HepG2 (cell line): Measurements from ENCODE around the gene RAD52. TPM values are rescaled to one million over a fixed set of nuclear protein-coding genes. Genes with fewer than 3 reads are reported as not detected.

Experiments used
- CENPT ChIP-seq: sonication (generic); formaldehyde crosslinking; IDR thresholded peaks from 2 replicates; pipeline ENCODE4 v1.8.0; 2022; ENCODE audit warnings: low read depth, mild to moderate bottlenecking, moderate library complexity, missing genetic modification reagents
- FOSL2 ChIP-seq: sonication (generic); formaldehyde crosslinking; IDR thresholded peaks from 2 replicates; pipeline ENCODE4 v1.4.0; 2020; ENCODE audit warnings: missing genetic modification reagents
- ZNF160 ChIP-seq: sonication (generic); formaldehyde crosslinking; IDR thresholded peaks from 2 replicates; pipeline ENCODE4 v1.8.0; 2022; ENCODE audit warnings: mild to moderate bottlenecking, inconsistent platforms, missing genetic modification reagents
- ZNF720 ChIP-seq: sonication (generic); formaldehyde crosslinking; IDR thresholded peaks from 2 replicates; pipeline ENCODE4 v1.4.0; 2020; ENCODE audit warnings: missing genetic modification reagents
- polyA plus RNA-seq, 8 experiments: library from polyadenylated mRNA; depleted of rRNA in 3 of 8; stranded (reverse) in 7 of 8; unstranded in 1 of 8; fragments of >200 nt; fragmentation: Illumina TruSeq in 4 of 8; extraction: Trizol in 4 of 8; gene quantifications; 2 replicates each; pipeline versions ENCODE4 v1.2.1 to v1.2.3, GENCODE V29; 2011 to 2016; ENCODE audit warnings: low read depth in 4 of 8, missing spikeins in 1 of 8, mixed read lengths in 1 of 8; ENCODE audit not compliant: insufficient read depth in 1 of 8
- total RNA-seq, 5 experiments: library from RNA; depleted of rRNA; stranded (reverse); fragments of >200 nt; fragmentation: Illumina TruSeq; extraction: Trizol; gene quantifications; 2 replicates each; pipeline ENCODE4 v1.2.3, GENCODE V29; 2016; ENCODE audit warnings: low read depth in 1 of 5
- TF ChIP-seq, protein P1 (sequence below): sonication (generic); formaldehyde crosslinking; IDR thresholded peaks from 2 replicates; pipeline ENCODE4 v1.4.0; 2020; ENCODE audit warnings: mild to moderate bottlenecking, missing genetic modification reagents
- TF ChIP-seq, protein P2 (sequence below): sonication (generic); formaldehyde crosslinking; IDR thresholded peaks from 2 replicates; pipeline ENCODE4; 2020; ENCODE audit warnings: missing genetic modification reagents, mild to moderate bottlenecking, borderline replicate concordance
- TF ChIP-seq, protein P3 (sequence below): sonication (generic); formaldehyde crosslinking; IDR thresholded peaks from 2 replicates; pipeline ENCODE4 v1.4.0; 2020; ENCODE audit warnings: missing genetic modification reagents

Gene RAD52
- total and polyA plus RNA-seq, 2 of the 13 experiments (the other 11 are each of a cell fraction or from before 2014, with no cell fraction given): 14.3 to 19.9 TPM

DNA sequence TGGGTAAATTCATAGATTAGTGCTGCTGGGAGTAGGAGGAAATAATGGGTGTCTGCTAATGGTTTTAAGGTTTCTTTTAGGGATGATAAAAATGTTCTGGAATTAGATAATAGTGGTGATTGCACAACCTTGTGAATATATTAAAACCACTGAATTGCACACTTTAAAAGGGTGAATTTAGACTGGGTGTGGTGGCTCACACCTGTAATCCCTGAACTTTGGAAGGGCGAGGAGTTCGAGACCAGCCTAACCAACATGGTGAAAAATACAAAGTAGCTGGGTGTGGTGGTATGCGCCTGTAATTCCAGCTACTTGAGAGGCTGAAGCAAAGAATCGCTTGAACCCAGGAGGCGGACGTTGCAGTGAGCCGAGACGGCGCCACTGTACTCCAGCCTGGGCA is 1.3 kb downstream of the RAD52 start (continued):
- TF ChIP-seq, protein P1, sequence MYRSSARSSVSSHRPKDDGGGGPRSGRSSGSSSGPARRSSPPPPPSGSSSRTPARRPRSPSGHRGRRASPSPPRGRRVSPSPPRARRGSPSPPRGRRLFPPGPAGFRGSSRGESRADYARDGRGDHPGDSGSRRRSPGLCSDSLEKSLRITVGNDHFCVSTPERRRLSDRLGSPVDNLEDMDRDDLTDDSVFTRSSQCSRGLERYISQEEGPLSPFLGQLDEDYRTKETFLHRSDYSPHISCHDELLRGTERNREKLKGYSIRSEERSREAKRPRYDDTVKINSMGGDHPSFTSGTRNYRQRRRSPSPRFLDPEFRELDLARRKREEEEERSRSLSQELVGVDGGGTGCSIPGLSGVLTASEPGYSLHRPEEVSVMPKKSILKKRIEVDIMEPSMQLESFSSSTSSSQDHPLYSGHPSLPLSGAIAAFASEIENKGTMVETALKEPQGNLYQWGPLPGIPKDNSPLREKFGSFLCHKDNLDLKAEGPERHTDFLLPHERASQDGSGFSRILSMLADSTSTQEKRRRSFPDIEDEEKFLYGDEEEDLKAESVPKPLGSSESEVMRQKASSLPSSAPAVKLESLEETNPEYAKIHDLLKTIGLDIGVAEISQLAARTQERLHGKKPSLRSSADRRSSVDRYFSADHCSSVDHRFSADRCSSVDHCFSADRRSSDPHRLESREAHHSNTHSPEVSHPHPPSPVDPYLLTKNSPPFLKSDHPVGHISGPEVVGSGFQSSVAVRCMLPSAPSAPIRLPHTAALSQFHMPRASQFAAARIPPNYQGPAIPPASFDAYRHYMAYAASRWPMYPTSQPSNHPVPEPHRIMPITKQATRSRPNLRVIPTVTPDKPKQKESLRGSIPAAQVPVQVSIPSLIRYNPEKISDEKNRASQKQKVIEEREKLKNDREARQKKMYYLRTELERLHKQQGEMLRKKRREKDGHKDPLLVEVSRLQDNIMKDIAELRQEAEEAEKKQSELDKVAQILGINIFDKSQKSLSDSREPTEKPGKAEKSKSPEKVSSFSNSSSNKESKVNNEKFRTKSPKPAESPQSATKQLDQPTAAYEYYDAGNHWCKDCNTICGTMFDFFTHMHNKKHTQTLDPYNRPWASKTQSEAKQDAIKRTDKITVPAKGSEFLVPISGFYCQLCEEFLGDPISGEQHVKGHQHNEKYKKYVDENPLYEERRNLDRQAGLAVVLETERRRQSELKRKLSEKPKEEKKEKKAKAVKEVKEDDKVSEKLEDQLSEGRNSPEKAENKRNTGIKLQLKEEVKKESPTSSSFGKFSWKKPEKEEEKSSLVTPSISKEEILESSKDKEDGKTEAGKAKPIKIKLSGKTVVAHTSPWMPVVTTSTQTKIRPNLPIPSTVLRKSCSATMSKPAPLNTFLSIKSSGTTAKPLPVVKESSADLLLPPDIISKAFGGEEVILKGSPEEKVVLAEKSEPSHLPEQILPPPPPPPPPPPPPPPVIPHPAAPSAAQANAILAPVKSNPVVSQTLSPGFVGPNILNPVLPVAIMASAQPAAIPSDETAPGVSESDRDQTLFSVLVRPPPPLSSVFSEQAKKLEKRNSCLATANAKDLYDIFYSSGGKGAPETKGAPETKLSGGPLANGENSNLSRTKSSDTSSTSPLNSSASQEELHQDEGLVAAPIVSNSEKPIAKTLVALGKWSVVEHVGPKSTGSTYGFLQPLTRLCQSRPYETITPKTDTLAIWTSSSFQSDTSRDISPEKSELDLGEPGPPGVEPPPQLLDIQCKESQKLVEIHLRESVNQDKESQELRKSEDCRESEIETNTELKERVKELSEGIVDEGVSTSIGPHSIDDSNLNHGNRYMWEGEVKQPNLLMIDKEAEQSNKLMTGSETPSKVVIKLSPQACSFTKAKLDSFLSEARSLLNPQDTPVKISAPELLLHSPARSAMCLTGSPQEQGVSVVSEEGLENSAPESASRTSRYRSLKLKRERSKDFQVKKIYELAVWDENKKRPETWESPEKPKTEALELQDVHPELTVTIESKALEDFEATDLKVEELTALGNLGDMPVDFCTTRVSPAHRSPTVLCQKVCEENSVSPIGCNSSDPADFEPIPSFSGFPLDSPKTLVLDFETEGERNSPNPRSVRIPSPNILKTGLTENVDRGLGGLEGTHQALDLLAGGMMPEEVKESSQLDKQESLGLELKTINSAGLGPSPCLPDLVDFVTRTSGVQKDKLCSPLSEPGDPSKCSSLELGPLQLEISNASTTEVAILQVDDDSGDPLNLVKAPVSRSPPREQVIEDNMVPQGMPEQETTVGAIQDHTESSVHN (CRISPR knock-in tag): no peak
- TF ChIP-seq, protein P2, sequence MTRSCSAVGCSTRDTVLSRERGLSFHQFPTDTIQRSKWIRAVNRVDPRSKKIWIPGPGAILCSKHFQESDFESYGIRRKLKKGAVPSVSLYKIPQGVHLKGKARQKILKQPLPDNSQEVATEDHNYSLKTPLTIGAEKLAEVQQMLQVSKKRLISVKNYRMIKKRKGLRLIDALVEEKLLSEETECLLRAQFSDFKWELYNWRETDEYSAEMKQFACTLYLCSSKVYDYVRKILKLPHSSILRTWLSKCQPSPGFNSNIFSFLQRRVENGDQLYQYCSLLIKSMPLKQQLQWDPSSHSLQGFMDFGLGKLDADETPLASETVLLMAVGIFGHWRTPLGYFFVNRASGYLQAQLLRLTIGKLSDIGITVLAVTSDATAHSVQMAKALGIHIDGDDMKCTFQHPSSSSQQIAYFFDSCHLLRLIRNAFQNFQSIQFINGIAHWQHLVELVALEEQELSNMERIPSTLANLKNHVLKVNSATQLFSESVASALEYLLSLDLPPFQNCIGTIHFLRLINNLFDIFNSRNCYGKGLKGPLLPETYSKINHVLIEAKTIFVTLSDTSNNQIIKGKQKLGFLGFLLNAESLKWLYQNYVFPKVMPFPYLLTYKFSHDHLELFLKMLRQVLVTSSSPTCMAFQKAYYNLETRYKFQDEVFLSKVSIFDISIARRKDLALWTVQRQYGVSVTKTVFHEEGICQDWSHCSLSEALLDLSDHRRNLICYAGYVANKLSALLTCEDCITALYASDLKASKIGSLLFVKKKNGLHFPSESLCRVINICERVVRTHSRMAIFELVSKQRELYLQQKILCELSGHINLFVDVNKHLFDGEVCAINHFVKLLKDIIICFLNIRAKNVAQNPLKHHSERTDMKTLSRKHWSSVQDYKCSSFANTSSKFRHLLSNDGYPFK (CRISPR knock-in tag): no peak
- no peak for TF ChIP-seq FOSL2
- TF ChIP-seq, protein P3, sequence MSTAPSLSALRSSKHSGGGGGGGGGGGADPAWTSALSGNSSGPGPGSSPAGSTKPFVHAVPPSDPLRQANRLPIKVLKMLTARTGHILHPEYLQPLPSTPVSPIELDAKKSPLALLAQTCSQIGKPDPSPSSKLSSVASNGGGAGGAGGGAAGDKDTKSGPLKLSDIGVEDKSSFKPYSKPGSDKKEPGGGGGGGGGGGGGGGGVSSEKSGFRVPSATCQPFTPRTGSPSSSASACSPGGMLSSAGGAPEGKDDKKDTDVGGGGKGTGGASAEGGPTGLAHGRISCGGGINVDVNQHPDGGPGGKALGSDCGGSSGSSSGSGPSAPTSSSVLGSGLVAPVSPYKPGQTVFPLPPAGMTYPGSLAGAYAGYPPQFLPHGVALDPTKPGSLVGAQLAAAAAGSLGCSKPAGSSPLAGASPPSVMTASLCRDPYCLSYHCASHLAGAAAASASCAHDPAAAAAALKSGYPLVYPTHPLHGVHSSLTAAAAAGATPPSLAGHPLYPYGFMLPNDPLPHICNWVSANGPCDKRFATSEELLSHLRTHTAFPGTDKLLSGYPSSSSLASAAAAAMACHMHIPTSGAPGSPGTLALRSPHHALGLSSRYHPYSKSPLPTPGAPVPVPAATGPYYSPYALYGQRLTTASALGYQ: no peak
- TF ChIP-seq ZNF160: no peak
- TF ChIP-seq CENPT (CRISPR knock-in tag): no peak
- TF ChIP-seq ZNF720 (CRISPR knock-in tag): no peak
